GM23338 (cell line): Measurements from ENCODE around the gene ADCY4. TPM values are rescaled to one million over a fixed set of nuclear protein-coding genes. Genes with fewer than 3 reads are reported as not detected.

Experiments
- ATAC-seq: fragments of 200-7000 bp; cut with Tn5 transposase; 3 replicates; pipeline ENCODE4 v1.9.1; 2020
- DNase-seq: peaks from one replicate; pipeline ENCODE4 v3.0.0-alpha.2; 2015; ENCODE audit warnings: low spot score
- H2AFZ ChIP-seq: fragments of 200-600 bp; sonication (generic); 2 replicates; pipeline ENCODE4 v1.8.0; 2016; ENCODE audit warnings: antibody characterized with exemption, mild to moderate bottlenecking, moderate library complexity
- H3F3A ChIP-seq: fragments of 200-600 bp; sonication (generic); replicated peaks from 2 replicates; pipeline ENCODE4 v1.8.0; 2017; ENCODE audit warnings: antibody characterized with exemption, mixed run types, low read depth
- H3K27ac ChIP-seq: fragments of 200-600 bp; sonication (generic); 2 replicates; pipeline ENCODE4 v1.6.1; 2016; ENCODE audit warnings: low read depth
- H3K27me3 ChIP-seq: fragments of 200-600 bp; sonication (generic); 2 replicates; pipeline ENCODE4 v1.8.0; 2016; ENCODE audit warnings: mild to moderate bottlenecking, mixed run types, moderate library complexity; ENCODE audit not compliant: insufficient read depth
- H3K36me3 ChIP-seq: fragments of 200-600 bp; sonication (generic); 2 replicates; pipeline ENCODE4 v1.8.0; 2016; ENCODE audit warnings: mild to moderate bottlenecking; ENCODE audit not compliant: insufficient read depth
- H3K4me1 ChIP-seq: fragments of 200-600 bp; sonication (generic); 2 replicates; pipeline ENCODE4 v1.8.0; 2016; ENCODE audit warnings: mild to moderate bottlenecking, moderate library complexity; ENCODE audit not compliant: insufficient read depth
- H3K4me2 ChIP-seq: fragments of 200-600 bp; sonication (generic); 2 replicates; pipeline ENCODE4 v1.7.1; 2017; ENCODE audit warnings: mixed run types
- H3K4me3 ChIP-seq: fragments of 200-600 bp; sonication (generic); 2 replicates; pipeline ENCODE4 v1.6.1; 2016; ENCODE audit warnings: mixed run types
- H3K79me2 ChIP-seq: fragments of 200-600 bp; sonication (generic); replicated peaks from 2 replicates; pipeline ENCODE4 v1.8.0; 2017; ENCODE audit warnings: mild to moderate bottlenecking; ENCODE audit not compliant: insufficient read depth
- H3K9me2 ChIP-seq: fragments of 200-600 bp; sonication (generic); 2 replicates; pipeline ENCODE4 v1.8.0; 2017; ENCODE audit not compliant: insufficient read depth
- H4K20me1 ChIP-seq: fragments of 200-600 bp; sonication (generic); replicated peaks from 2 replicates; pipeline ENCODE4 v1.8.0; 2017; ENCODE audit warnings: mild to moderate bottlenecking; ENCODE audit not compliant: insufficient read depth
- H3K27ac Mint-ChIP-seq: 2 replicates; pipeline ENCODE4 v1.8.0; 2020; ENCODE audit warnings: inconsistent platforms, mild to moderate bottlenecking, moderate library complexity, mixed read lengths
- H3K27me3 Mint-ChIP-seq: 3 replicates; pipeline ENCODE4 v1.8.0; 2022; ENCODE audit warnings: low read depth, mild to moderate bottlenecking, moderate library complexity, mixed read lengths, inconsistent platforms; ENCODE audit not compliant: insufficient read depth, poor library complexity
- H3K36me3 Mint-ChIP-seq: 3 replicates; pipeline ENCODE4 v1.8.0; 2021; ENCODE audit warnings: low read depth, mild to moderate bottlenecking, inconsistent platforms, moderate library complexity, mixed read lengths
- H3K4me1 Mint-ChIP-seq: 3 replicates; pipeline ENCODE4 v1.8.0; 2020; ENCODE audit warnings: mild to moderate bottlenecking, inconsistent platforms, mixed read lengths
- H3K4me3 Mint-ChIP-seq: 3 replicates; pipeline ENCODE4 v1.8.0; 2021; ENCODE audit warnings: moderate library complexity, mild to moderate bottlenecking, inconsistent platforms, mixed read lengths
- H3K9me3 Mint-ChIP-seq: 3 replicates; pipeline ENCODE4 v1.8.0; 2020; ENCODE audit warnings: moderate library complexity, mild to moderate bottlenecking, inconsistent platforms, mixed read lengths
- POLR2AphosphoS5 ChIP-seq: IDR thresholded peaks from 2 replicates; pipeline ENCODE4 v1.6.1; 2016; ENCODE audit warnings: antibody characterized with exemption, low read depth
- ZNF462 ChIP-seq: fragments of 250-450 bp; sonication (Bioruptor Pico); IDR thresholded peaks from 2 replicates; pipeline ENCODE4 v1.5.0; 2020; ENCODE audit warnings: mild to moderate bottlenecking, moderate library complexity
- polyA plus RNA-seq: library from polyadenylated mRNA; unstranded; fragments of >200 nt; fragmentation: Nextera tagmentation; extraction: Ambion mirVana; gene quantifications from 2 replicates; pipeline ENCODE4 v1.2.1, GENCODE V29; 2016
- total RNA-seq: library from RNA; depleted of rRNA; stranded (reverse); fragments of >200 nt; shearing (Covaris generic); gene quantifications from 2 replicates; pipeline ENCODE4 v1.2.3, GENCODE V29; 2014
- TF ChIP-seq, protein P1 (sequence below): IDR thresholded peaks from 2 replicates; pipeline ENCODE4 v1.6.1; 2016; ENCODE audit warnings: antibody characterized with exemption

The ADCY4 gene
- total and polyA plus RNA-seq, 2 experiments from 2014 or later, result 0.10 to 0.40 TPM

DNA sequence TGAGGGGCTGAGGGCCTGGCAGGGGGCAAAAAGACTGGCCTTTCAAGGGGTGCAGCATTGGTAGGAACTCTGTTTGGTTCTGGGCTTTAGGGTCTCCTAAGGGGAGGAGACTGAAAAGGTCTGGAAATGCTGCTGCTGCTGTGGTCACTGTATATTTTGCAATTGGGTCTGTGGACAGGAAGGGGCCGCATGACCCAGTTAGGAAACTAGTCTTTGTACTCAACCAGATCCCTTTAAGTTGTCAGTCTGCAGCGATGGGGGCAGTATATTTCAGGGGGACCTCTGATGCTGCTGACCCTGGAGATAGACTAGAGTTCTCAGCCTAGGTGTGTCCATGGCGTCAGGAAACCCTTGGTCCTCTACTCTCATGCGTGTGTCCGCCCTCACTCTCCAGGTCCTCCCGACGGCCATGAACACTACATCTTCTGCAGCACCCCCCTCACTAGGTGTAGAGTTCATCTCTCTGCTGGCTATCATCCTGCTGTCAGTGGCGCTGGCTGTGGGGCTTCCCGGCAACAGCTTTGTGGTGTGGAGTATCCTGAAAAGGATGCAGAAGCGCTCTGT, 19.5 kb downstream of the ADCY4 start:
- no peak overlapping the region for H3K27ac ChIP-seq
- H3K4me3 ChIP-seq, result no peak overlapping the region
- DNase-seq (no peak), ATAC-seq (no peak)
- H3K27ac Mint-ChIP-seq, result no peak overlapping the region
- H3K9me3 Mint-ChIP-seq, result no peaks in the 10 kb centered on the region
- H4K20me1 ChIP-seq, result no peaks in the 10 kb centered on the region
- H3K4me3 Mint-ChIP-seq, result no peak overlapping the region; the same call in 2 of the 3 replicates
- H3K4me1 ChIP-seq, result 0 out of 2 replicates have a peak, but pooled peaks cover under 1% of the 10 kb centered on the region
- no peaks in the 10 kb centered on the region for H3K36me3 ChIP-seq
- H3K4me1 Mint-ChIP-seq, result peaks cover 2% of the 10 kb centered on the region; the same call in 2 of the 3 replicates
- TF ChIP-seq POLR2AphosphoS5 (no peak), ZNF462 (no peak)
- TF ChIP-seq, protein P1, sequence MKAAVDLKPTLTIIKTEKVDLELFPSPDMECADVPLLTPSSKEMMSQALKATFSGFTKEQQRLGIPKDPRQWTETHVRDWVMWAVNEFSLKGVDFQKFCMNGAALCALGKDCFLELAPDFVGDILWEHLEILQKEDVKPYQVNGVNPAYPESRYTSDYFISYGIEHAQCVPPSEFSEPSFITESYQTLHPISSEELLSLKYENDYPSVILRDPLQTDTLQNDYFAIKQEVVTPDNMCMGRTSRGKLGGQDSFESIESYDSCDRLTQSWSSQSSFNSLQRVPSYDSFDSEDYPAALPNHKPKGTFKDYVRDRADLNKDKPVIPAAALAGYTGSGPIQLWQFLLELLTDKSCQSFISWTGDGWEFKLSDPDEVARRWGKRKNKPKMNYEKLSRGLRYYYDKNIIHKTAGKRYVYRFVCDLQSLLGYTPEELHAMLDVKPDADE, result no peak
- no peaks in the 10 kb centered on the region for H3F3A ChIP-seq
- peaks cover 46% of the 10 kb centered on the region for H3K27me3 Mint-ChIP-seq
- H3K4me2 ChIP-seq, result no peak overlapping the region
- no peaks in the 10 kb centered on the region for H3K79me2 ChIP-seq
- no peak overlapping the region for H2AFZ ChIP-seq
- H3K9me2 ChIP-seq, result no peaks in the 10 kb centered on the region
- peaks cover 58% of the 10 kb centered on the region for H3K27me3 ChIP-seq
- no peaks in the 10 kb centered on the region; the same call in 1 of the 3 replicates for H3K36me3 Mint-ChIP-seq
